ENCODE results near the gene GSTM4.
A peak's percentile ranks its signal among the peaks of the same experiment; 100 is the strongest.

GSTM4 gene

DNA sequence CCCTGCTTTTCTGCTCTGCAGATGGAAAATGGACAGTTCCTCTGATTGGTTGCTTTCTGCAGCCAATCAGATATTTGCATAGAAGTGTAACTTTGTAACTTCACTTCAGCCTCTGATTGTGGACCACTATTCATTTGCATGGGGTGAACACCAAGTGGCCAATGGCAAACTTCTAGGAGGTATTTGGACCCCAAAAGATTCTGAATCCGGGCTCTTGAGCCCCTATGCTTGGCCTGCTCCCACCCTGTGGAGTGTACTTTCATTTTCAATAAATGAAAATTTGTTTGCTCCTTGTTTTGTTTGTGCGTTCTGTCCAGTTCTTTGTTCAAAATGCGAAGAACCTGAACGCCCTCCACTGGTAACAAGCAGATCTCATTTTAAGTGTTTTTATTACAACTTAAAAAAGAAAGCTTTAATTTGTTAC lies 6.4 kb upstream of the GSTM4 start:
- Histone ChIP-seq H3K27ac (ENCODE audit: insufficient read depth in 1 of 2, low read depth in 1 of 2, low read length in 2 of 2, poor library complexity in 1 of 2, severe bottlenecking in 2 of 2) (no peak overlapping the region), H3K4me3 (ENCODE audit: control insufficient read depth in 1 of 7, extremely low read depth in 1 of 7, insufficient read depth in 4 of 7, low read depth in 2 of 7, low read length in 6 of 7) (peak overlapping the region in 3 of 7 experiments; percentile 34 to 68 (median 38)), H3K27me3 (replicated peaks in 2 of 5; ENCODE audit: control insufficient read depth in 4 of 5, insufficient read depth in 5 of 5, low read length in 4 of 5) (peaks cover 0 to 2% (median 0%) of the 10 kb centered on the region in 5 experiments), H3K36me3 (ENCODE audit: control insufficient read depth in 4 of 4, insufficient read depth in 4 of 4, low read length in 3 of 4) (no peaks in the 10 kb centered on the region), H3K9me3 (ENCODE audit: control extremely low read depth in 1 of 5, control insufficient read depth in 4 of 5, insufficient read depth in 2 of 5, low read depth in 1 of 5, low read length in 4 of 5) (peaks cover 0 to 3% (median 0%) of the 10 kb centered on the region in 5 experiments), H3K4me1 (ENCODE audit: control extremely low read depth in 1 of 4, control insufficient read depth in 4 of 4, insufficient read depth in 4 of 4, low read length in 3 of 4) (peaks cover 0 to 6% (median 0%) of the 10 kb centered on the region in 4 experiments)
- DNase-seq, result peak; percentile 48 to 80 (median 70)
- CTCF ChIA-PET, result interaction anchor here (0.7 to 15.1 kb wide), 19 partner anchors 11 to 380 kb away, joined by 3 to 233 read pairs (median 6); partner anchors contain the start of genes AHCYL1, GSTM1 and GSTM2
- 50% methylated on average over 1 of the region's 4 CpGs for WGBS (ENCODE audit: insufficient coverage)
- POLR2A ChIA-PET, result no interaction called here

DNA sequence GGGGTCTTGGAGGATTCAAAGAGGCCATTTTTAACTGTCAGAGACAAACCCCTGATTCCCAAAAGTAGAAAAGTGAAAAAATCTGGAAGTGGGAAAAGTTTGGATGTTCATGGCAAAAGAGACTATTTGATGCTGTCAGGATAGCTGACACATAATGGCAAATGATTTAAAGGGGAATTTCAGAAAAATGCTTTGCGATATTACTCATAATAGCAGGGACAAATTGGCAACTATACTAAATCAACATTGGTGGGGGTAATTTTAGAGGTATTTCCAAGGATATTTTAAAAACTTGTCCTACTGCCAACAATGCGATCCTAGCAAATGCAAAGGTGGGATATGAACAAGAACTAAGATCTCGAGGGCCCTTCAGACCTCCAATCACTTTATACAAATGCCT lies 5.3 kb upstream of the GSTM4 start:
- H3K27me3 ChIP-seq (replicated peaks in 2 of 5; ENCODE audit: control insufficient read depth in 4 of 5, insufficient read depth in 5 of 5, low read length in 4 of 5), result peaks cover 0 to 2% (median 0%) of the 10 kb centered on the region in 5 experiments
- no peak for DNase-seq
- no peak overlapping the region for H3K27ac ChIP-seq (ENCODE audit: insufficient read depth in 1 of 2, low read depth in 1 of 2, low read length in 2 of 2, poor library complexity in 1 of 2, severe bottlenecking in 2 of 2)
- no peaks in the 10 kb centered on the region for H3K36me3 ChIP-seq (ENCODE audit: control insufficient read depth in 4 of 4, insufficient read depth in 4 of 4, low read length in 3 of 4)
- 100% methylated on average over 1 of the region's 3 CpGs for WGBS (ENCODE audit: insufficient coverage)
- peaks cover 0 to 11% (median 6%) of the 10 kb centered on the region in 4 experiments for H3K4me1 ChIP-seq (ENCODE audit: control extremely low read depth in 1 of 4, control insufficient read depth in 4 of 4, insufficient read depth in 4 of 4, low read length in 3 of 4)
- no peak overlapping the region for H3K4me3 ChIP-seq (ENCODE audit: control insufficient read depth in 1 of 7, extremely low read depth in 1 of 7, insufficient read depth in 4 of 7, low read depth in 2 of 7, low read length in 6 of 7)
- ChIA-PET POLR2A (no interaction called here), CTCF (interaction anchor here (0.7 to 15.1 kb wide), 22 partner anchors 10 to 1006 kb away, joined by 3 to 233 read pairs (median 5); partner anchors contain the start of genes AHCYL1, GSTM1 and GSTM2)
- H3K9me3 ChIP-seq (ENCODE audit: control extremely low read depth in 1 of 5, control insufficient read depth in 4 of 5, insufficient read depth in 2 of 5, low read depth in 1 of 5, low read length in 4 of 5), result peaks cover 0 to 3% (median 0%) of the 10 kb centered on the region in 5 experiments

DNA sequence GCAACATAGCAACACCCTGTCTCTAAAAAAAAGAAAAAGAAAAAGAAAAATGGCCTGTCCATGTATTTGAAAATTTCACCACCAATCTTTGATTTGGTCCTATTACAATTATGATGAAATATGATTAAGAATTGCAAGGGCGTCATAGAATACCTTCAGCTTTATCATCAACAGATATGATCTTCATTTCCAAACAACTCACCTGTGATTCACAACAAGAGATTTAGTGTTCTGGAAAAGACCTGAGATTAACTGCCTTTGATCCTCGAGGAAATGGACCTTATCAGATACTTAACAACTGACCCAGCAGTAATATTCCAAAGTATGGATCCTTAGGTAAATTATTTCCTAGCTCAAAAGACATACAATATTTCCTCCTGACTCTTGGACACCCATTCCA lies 3.5 kb upstream of the GSTM4 start:
- Histone ChIP-seq H3K36me3 (ENCODE audit: control insufficient read depth in 4 of 4, insufficient read depth in 4 of 4, low read length in 3 of 4) (no peaks in the 10 kb centered on the region), H3K27me3 (replicated peaks in 2 of 5; ENCODE audit: control insufficient read depth in 4 of 5, insufficient read depth in 5 of 5, low read length in 4 of 5) (peaks cover 0 to 2% (median 0%) of the 10 kb centered on the region in 5 experiments), H3K4me3 (ENCODE audit: control insufficient read depth in 1 of 7, extremely low read depth in 1 of 7, insufficient read depth in 4 of 7, low read depth in 2 of 7, low read length in 6 of 7) (no peak overlapping the region), H3K27ac (ENCODE audit: insufficient read depth in 1 of 2, low read depth in 1 of 2, low read length in 2 of 2, poor library complexity in 1 of 2, severe bottlenecking in 2 of 2) (no peak overlapping the region), H3K9me3 (ENCODE audit: control extremely low read depth in 1 of 5, control insufficient read depth in 4 of 5, insufficient read depth in 2 of 5, low read depth in 1 of 5, low read length in 4 of 5) (no peaks in the 10 kb centered on the region), H3K4me1 (ENCODE audit: control extremely low read depth in 1 of 4, control insufficient read depth in 4 of 4, insufficient read depth in 4 of 4, low read length in 3 of 4) (peaks cover 0 to 23% (median 15%) of the 10 kb centered on the region in 4 experiments)
- no peak for DNase-seq
- ChIA-PET POLR2A (no interaction called here), CTCF (interaction anchor here (1.1 to 15.1 kb wide), 8 partner anchors 14 to 332 kb away, joined by 3 to 233 read pairs (median 10); partner anchors contain the start of gene AHCYL1)
- 88% methylated on average over 1 of the region's 2 CpGs for WGBS (ENCODE audit: insufficient coverage)

DNA sequence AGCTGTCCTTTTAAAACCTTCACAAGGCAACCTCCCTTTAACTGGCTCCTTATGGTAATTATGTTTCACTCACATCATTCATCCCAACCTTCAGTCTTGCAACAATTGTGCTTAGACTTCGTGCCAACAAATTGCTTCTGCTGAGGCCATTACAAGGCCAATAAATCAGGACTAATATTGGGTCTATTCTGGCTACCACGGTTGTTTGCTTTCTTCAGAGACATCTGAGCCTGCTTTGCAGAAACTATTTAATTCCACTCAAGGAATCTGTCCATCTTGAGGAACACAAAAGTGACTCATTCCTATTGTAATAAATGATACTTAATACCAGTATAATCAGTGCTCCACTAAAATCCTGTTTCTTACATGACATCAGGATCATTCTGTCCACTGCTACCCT lies 2.6 kb upstream of the GSTM4 start:
- no peak overlapping the region for H3K27ac ChIP-seq (ENCODE audit: insufficient read depth in 1 of 2, low read depth in 1 of 2, low read length in 2 of 2, poor library complexity in 1 of 2, severe bottlenecking in 2 of 2)
- H3K4me1 ChIP-seq (ENCODE audit: control extremely low read depth in 1 of 4, control insufficient read depth in 4 of 4, insufficient read depth in 4 of 4, low read length in 3 of 4), result peaks cover 0 to 27% (median 20%) of the 10 kb centered on the region in 4 experiments
- ChIA-PET CTCF (interaction anchor here (1.1 to 15.1 kb wide), 5 partner anchors 15 to 122 kb away, joined by 3 to 233 read pairs (median 19); no protein-coding TSS in a partner anchor), POLR2A (no interaction called here)
- WGBS (ENCODE audit: insufficient coverage), result 94% methylated on average over 2 of the region's 2 CpGs
- no peaks in the 10 kb centered on the region for H3K9me3 ChIP-seq (ENCODE audit: control extremely low read depth in 1 of 5, control insufficient read depth in 4 of 5, insufficient read depth in 2 of 5, low read depth in 1 of 5, low read length in 4 of 5)
- H3K36me3 ChIP-seq (ENCODE audit: control insufficient read depth in 4 of 4, insufficient read depth in 4 of 4, low read length in 3 of 4), result peaks cover 0 to 5% (median 0%) of the 10 kb centered on the region in 4 experiments
- H3K4me3 ChIP-seq (ENCODE audit: control insufficient read depth in 1 of 7, extremely low read depth in 1 of 7, insufficient read depth in 4 of 7, low read depth in 2 of 7, low read length in 6 of 7), result no peak overlapping the region
- DNase-seq, result no peak
- peaks cover 0 to 2% (median 0%) of the 10 kb centered on the region in 5 experiments for H3K27me3 ChIP-seq (replicated peaks in 2 of 5; ENCODE audit: control insufficient read depth in 4 of 5, insufficient read depth in 5 of 5, low read length in 4 of 5)

DNA sequence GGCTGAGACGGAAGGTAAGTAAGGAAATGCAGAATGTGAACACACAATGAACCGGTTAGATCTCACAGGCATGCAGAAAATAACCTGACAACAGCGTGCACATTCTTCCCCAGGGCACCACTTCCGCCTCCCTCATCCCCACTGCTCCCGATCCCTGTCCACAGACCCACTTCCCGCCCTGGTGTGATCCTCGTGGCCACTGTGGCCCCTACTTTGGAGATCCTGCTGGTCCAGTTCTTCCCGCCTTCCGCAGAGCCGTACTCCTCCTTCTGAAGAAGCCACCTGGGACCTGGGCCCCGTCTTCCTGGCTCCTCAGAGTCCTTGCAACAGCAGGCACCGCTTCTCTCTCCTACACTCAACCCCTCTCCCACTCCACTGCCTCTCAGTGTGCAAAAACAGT lies 1.4 kb upstream of the GSTM4 start:
- no peak overlapping the region for H3K4me3 ChIP-seq (ENCODE audit: control insufficient read depth in 1 of 7, extremely low read depth in 1 of 7, insufficient read depth in 4 of 7, low read depth in 2 of 7, low read length in 6 of 7)
- no peak for DNase-seq
- no peak overlapping the region for H3K27ac ChIP-seq (ENCODE audit: insufficient read depth in 1 of 2, low read depth in 1 of 2, low read length in 2 of 2, poor library complexity in 1 of 2, severe bottlenecking in 2 of 2)
- ChIA-PET POLR2A (no interaction called here), CTCF (interaction anchor here (1.2 to 15.1 kb wide), 4 partner anchors 17 to 330 kb away, joined by 4 to 233 read pairs (median 16); partner anchors contain the start of gene AHCYL1)
- H3K27me3 ChIP-seq (replicated peaks in 2 of 5; ENCODE audit: control insufficient read depth in 4 of 5, insufficient read depth in 5 of 5, low read length in 4 of 5), result peaks cover 0 to 2% (median 0%) of the 10 kb centered on the region in 5 experiments
- WGBS (ENCODE audit: insufficient coverage), result 100% methylated on average over 10 of the region's 12 CpGs
- peaks cover 0 to 14% (median 1%) of the 10 kb centered on the region in 4 experiments for H3K36me3 ChIP-seq (ENCODE audit: control insufficient read depth in 4 of 4, insufficient read depth in 4 of 4, low read length in 3 of 4)
- H3K4me1 ChIP-seq (ENCODE audit: control extremely low read depth in 1 of 4, control insufficient read depth in 4 of 4, insufficient read depth in 4 of 4, low read length in 3 of 4), result peaks cover 0 to 31% (median 24%) of the 10 kb centered on the region in 4 experiments
- no peaks in the 10 kb centered on the region for H3K9me3 ChIP-seq (ENCODE audit: control extremely low read depth in 1 of 5, control insufficient read depth in 4 of 5, insufficient read depth in 2 of 5, low read depth in 1 of 5, low read length in 4 of 5)

DNA sequence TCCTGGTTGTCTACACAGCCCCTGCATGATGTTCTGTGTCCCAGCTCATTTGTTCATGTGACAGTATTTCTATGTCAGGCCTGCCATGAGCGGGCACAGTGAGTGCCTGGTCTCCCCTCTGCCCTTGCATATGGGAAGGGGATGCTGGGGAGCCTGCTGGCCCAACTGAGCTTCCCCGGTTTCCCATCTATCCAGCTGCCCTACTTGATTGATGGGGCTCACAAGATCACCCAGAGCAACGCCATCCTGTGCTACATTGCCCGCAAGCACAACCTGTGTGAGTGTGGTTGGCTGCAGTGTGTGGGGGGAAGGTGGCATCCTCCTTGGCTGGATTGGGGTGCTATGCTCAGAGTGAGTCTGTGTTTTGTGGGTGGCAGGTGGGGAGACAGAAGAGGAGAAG lies 1.5 kb downstream of the GSTM4 start:
- Histone ChIP-seq H3K4me1 (ENCODE audit: control extremely low read depth in 1 of 4, control insufficient read depth in 4 of 4, insufficient read depth in 4 of 4, low read length in 3 of 4) (peaks cover 3 to 36% (median 26%) of the 10 kb centered on the region in 4 experiments), H3K27me3 (replicated peaks in 2 of 5; ENCODE audit: control insufficient read depth in 4 of 5, insufficient read depth in 5 of 5, low read length in 4 of 5) (no peaks in the 10 kb centered on the region), H3K4me3 (ENCODE audit: control insufficient read depth in 1 of 7, extremely low read depth in 1 of 7, insufficient read depth in 4 of 7, low read depth in 2 of 7, low read length in 6 of 7) (no peak overlapping the region), H3K27ac (ENCODE audit: insufficient read depth in 1 of 2, low read depth in 1 of 2, low read length in 2 of 2, poor library complexity in 1 of 2, severe bottlenecking in 2 of 2) (no peak overlapping the region), H3K36me3 (ENCODE audit: control insufficient read depth in 4 of 4, insufficient read depth in 4 of 4, low read length in 3 of 4) (peaks cover 0 to 23% (median 7%) of the 10 kb centered on the region in 4 experiments), H3K9me3 (ENCODE audit: control extremely low read depth in 1 of 5, control insufficient read depth in 4 of 5, insufficient read depth in 2 of 5, low read depth in 1 of 5, low read length in 4 of 5) (no peaks in the 10 kb centered on the region)
- no peak for DNase-seq
- POLR2A ChIA-PET, result no interaction called here
- 100% methylated on average over 1 of the region's 4 CpGs for WGBS (ENCODE audit: insufficient coverage)
- CTCF ChIA-PET, result interaction anchor here (1.4 to 15.1 kb wide), 4 partner anchors 11 to 323 kb away, joined by 4 to 233 read pairs (median 18); partner anchors contain the start of gene GSTM2

DNA sequence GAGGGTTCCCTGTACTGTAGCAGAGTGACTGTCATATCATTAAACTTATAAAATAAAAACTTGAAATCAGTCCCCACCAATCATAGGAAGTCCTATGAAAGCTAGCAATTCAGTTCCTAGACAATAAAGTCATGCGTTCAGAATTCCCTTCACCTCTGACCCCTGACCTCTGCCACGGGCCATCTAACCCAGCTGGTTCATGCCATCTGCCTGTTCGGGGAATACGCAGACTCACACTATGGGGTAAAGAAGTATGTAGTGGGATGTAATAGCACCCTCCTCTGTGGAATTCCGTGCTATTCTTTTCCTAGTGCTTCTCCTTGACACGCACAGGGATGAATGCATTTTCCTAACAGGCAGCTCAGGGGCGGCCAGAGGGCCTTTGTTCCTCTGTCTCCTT lies 2.1 kb downstream of the GSTM4 start:
- Histone ChIP-seq H3K4me1 (ENCODE audit: control extremely low read depth in 1 of 4, control insufficient read depth in 4 of 4, insufficient read depth in 4 of 4, low read length in 3 of 4) (peaks cover 3 to 36% (median 26%) of the 10 kb centered on the region in 4 experiments), H3K27ac (ENCODE audit: insufficient read depth in 1 of 2, low read depth in 1 of 2, low read length in 2 of 2, poor library complexity in 1 of 2, severe bottlenecking in 2 of 2) (no peak overlapping the region), H3K9me3 (ENCODE audit: control extremely low read depth in 1 of 5, control insufficient read depth in 4 of 5, insufficient read depth in 2 of 5, low read depth in 1 of 5, low read length in 4 of 5) (no peaks in the 10 kb centered on the region), H3K36me3 (ENCODE audit: control insufficient read depth in 4 of 4, insufficient read depth in 4 of 4, low read length in 3 of 4) (peaks cover 0 to 23% (median 7%) of the 10 kb centered on the region in 4 experiments), H3K4me3 (ENCODE audit: control insufficient read depth in 1 of 7, extremely low read depth in 1 of 7, insufficient read depth in 4 of 7, low read depth in 2 of 7, low read length in 6 of 7) (no peak overlapping the region), H3K27me3 (replicated peaks in 2 of 5; ENCODE audit: control insufficient read depth in 4 of 5, insufficient read depth in 5 of 5, low read length in 4 of 5) (no peaks in the 10 kb centered on the region)
- ChIA-PET POLR2A (no interaction called here), CTCF (interaction anchor here (0.9 to 15.1 kb wide), 6 partner anchors 8 to 343 kb away, joined by 3 to 233 read pairs (median 17); partner anchors contain the start of gene GSTM2)
- DNase-seq, result no peak
- 100% methylated on average over 3 of the region's 7 CpGs for WGBS (ENCODE audit: insufficient coverage)

Data from common myeloid progenitor, CD34-positive (primary cell).